Measurements from ENCODE around the gene WRAP73.

The WRAP73 gene

DNA sequence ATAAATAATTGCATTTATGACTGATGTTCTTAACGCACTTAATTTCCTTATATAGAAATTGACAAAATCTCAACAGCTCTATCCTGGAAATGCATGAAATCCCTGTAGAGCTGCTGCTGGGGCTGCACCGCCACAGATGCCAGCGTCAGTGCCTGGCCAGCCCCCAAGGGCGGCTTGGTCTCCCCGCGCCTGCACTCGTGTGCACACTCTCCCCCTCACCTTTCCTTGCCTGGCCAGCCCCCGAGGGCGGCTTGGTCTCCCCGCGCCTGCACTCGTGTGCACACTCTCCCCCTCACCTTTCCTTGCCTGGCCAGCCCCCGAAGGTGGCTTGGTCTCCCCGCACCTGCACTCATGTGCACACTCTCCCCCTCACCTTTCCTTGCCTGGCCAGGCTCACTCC lies 13.8 kb downstream of the WRAP73 start:
- no peak overlapping the region for H3K4me2 ChIP-seq (ENCODE audit: low read length, poor library complexity, severe bottlenecking)

DNA sequence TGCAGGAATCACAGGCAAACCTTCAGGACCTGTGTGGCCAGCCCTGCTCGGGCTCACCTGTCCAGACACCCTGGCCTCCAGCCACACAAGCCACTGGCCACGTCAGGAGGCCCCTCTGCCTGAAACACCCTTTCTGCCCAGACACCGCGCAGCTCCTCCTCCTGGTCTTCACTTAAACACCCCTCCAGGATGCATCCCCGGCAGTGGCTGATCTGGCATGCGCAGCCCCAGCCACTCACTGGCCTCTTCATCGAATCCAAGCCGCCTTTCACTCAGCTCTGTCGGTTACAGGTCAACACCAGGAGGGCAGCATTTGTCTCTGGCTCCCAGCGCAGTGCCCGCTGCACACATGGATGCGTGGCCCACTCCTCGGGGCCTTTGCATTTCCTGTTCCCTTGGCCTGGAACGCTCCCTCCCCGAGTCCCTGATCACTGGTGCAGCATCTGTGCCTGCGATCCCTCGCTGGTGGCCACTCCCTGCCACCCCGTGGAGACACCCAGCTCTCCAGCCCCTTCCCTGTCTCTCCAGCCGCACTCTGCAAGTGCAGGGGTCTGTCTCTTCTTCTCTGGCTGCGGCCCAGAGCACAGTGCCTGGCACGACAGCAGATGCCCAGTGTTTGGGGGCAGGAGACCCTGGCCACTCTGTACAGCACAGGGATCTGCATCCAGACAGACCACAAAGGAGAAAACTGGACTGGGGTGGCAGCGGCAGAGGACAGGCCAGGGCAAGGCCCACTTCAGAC lies 15.7 kb downstream of the WRAP73 start:
- 96% methylated on average over 22 of the region's 22 CpGs for WGBS
- no peak overlapping the region for H2BK12ac ChIP-seq (ENCODE audit: low read length in 2 of 2)

More for the DNA sequence above, 13.8 kb downstream of the WRAP73 start:
- Histone ChIP-seq H3K4me3 (ENCODE audit: insufficient read depth in 1 of 2, low read depth in 1 of 2, low read length in 2 of 2) (no peak overlapping the region), H3K27ac (ENCODE audit: low read length, poor library complexity, severe bottlenecking) (no peak overlapping the region), H3K79me1 (replicated peaks; ENCODE audit: low read length, poor library complexity, severe bottlenecking) (peaks cover 4% of the 10 kb centered on the region), H3K9me3 (ENCODE audit: control insufficient read depth, low read length) (no peaks in the 10 kb centered on the region), H2AK5ac (ENCODE audit: low read length, severe bottlenecking) (no peak overlapping the region), H2BK5ac (ENCODE audit: low read depth, low read length, poor library complexity, severe bottlenecking) (no peak overlapping the region), H2BK12ac (ENCODE audit: low read length in 2 of 2) (no peak overlapping the region), H3K18ac (ENCODE audit: low read depth in 1 of 2, low read length in 2 of 2) (no peak overlapping the region), H3K36me3 (ENCODE audit: control insufficient read depth in 1 of 2, insufficient read depth in 2 of 2, low read depth in 1 of 2, low read length in 2 of 2) (peaks cover 79 to 92% of the 10 kb centered on the region in 2 experiments), H2BK15ac (ENCODE audit: low read depth, poor library complexity, severe bottlenecking) (no peak overlapping the region), H3K9ac (ENCODE audit: low read length) (no peak overlapping the region), H3K4me1 (ENCODE audit: control insufficient read depth, insufficient read depth, low read depth, low read length) (peaks cover 1% of the 10 kb centered on the region), H2AFZ (ENCODE audit: low read depth, low read length) (no peak overlapping the region), H3K27me3 (ENCODE audit: control insufficient read depth in 1 of 2, insufficient read depth in 1 of 2, low read length in 2 of 2) (no peaks in the 10 kb centered on the region), H3K14ac (ENCODE audit: low read length in 2 of 2) (no peak overlapping the region), H3K23ac (ENCODE audit: low read length in 2 of 2) (no peak overlapping the region), H2BK120ac (ENCODE audit: low read depth, low read length) (no peak overlapping the region), H3K4ac (ENCODE audit: low read depth in 1 of 2, low read length in 2 of 2) (no peak overlapping the region), H4K91ac (ENCODE audit: low read length) (no peak overlapping the region), H4K8ac (ENCODE audit: low read length) (no peak overlapping the region)
- WGBS, result over 99% methylated on average over 14 of the region's 14 CpGs
- DNase-seq, result no peak

GRCh38 chr1:3633344-3634058 lies 16.4 kb downstream of the WRAP73 start:
- Histone ChIP-seq H3K4ac (ENCODE audit: low read depth in 1 of 2, low read length in 2 of 2) (no peak overlapping the region), H3K79me1 (replicated peaks; ENCODE audit: low read length, poor library complexity, severe bottlenecking) (peaks cover 8% of the 10 kb centered on the region), H3K27me3 (ENCODE audit: control insufficient read depth in 1 of 2, insufficient read depth in 1 of 2, low read length in 2 of 2) (no peaks in the 10 kb centered on the region), H4K91ac (ENCODE audit: low read length) (no peak overlapping the region), H3K27ac (ENCODE audit: low read length, poor library complexity, severe bottlenecking) (no peak overlapping the region), H2AFZ (ENCODE audit: low read depth, low read length) (no peak overlapping the region), H2BK5ac (ENCODE audit: low read depth, low read length, poor library complexity, severe bottlenecking) (no peak overlapping the region), H3K4me1 (ENCODE audit: control insufficient read depth, insufficient read depth, low read depth, low read length) (peaks cover 1% of the 10 kb centered on the region), H2BK15ac (ENCODE audit: low read depth, poor library complexity, severe bottlenecking) (no peak overlapping the region), H3K9me3 (ENCODE audit: control insufficient read depth, low read length) (no peaks in the 10 kb centered on the region), H4K8ac (ENCODE audit: low read length) (no peak overlapping the region), H3K23ac (ENCODE audit: low read length in 2 of 2) (no peak overlapping the region), H2AK5ac (ENCODE audit: low read length, severe bottlenecking) (no peak overlapping the region), H3K36me3 (ENCODE audit: control insufficient read depth in 1 of 2, insufficient read depth in 2 of 2, low read depth in 1 of 2, low read length in 2 of 2) (peaks cover 91% of the 10 kb centered on the region in 2 experiments), H3K9ac (ENCODE audit: low read length) (no peak overlapping the region), H3K4me3 (ENCODE audit: insufficient read depth in 1 of 2, low read depth in 1 of 2, low read length in 2 of 2) (no peak overlapping the region), H3K14ac (ENCODE audit: low read length in 2 of 2) (no peak overlapping the region), H2BK120ac (ENCODE audit: low read depth, low read length) (no peak overlapping the region), H2BK12ac (ENCODE audit: low read length in 2 of 2) (no peak overlapping the region), H3K18ac (ENCODE audit: low read depth in 1 of 2, low read length in 2 of 2) (no peak overlapping the region), H3K4me2 (ENCODE audit: low read length, poor library complexity, severe bottlenecking) (no peak overlapping the region)
- 95% methylated on average over 28 of the region's 28 CpGs for WGBS
- no peak for DNase-seq

More for the DNA sequence above, 15.7 kb downstream of the WRAP73 start:
- peaks cover 1% of the 10 kb centered on the region for H3K4me1 ChIP-seq (ENCODE audit: control insufficient read depth, insufficient read depth, low read depth, low read length)
- H4K8ac ChIP-seq (ENCODE audit: low read length), result no peak overlapping the region
- H3K4me2 ChIP-seq (ENCODE audit: low read length, poor library complexity, severe bottlenecking), result no peak overlapping the region
- no peak overlapping the region for H2BK120ac ChIP-seq (ENCODE audit: low read depth, low read length)
- H2AK5ac ChIP-seq (ENCODE audit: low read length, severe bottlenecking), result no peak overlapping the region
- no peak for DNase-seq
- no peak overlapping the region for H2BK5ac ChIP-seq (ENCODE audit: low read depth, low read length, poor library complexity, severe bottlenecking)
- H3K27me3 ChIP-seq (ENCODE audit: control insufficient read depth in 1 of 2, insufficient read depth in 1 of 2, low read length in 2 of 2), result no peaks in the 10 kb centered on the region
- H4K91ac ChIP-seq (ENCODE audit: low read length), result no peak overlapping the region
- no peak overlapping the region for H3K4ac ChIP-seq (ENCODE audit: low read depth in 1 of 2, low read length in 2 of 2)
- peaks cover 8% of the 10 kb centered on the region for H3K79me1 ChIP-seq (replicated peaks; ENCODE audit: low read length, poor library complexity, severe bottlenecking)
- no peak overlapping the region for H3K18ac ChIP-seq (ENCODE audit: low read depth in 1 of 2, low read length in 2 of 2)
- H2BK15ac ChIP-seq (ENCODE audit: low read depth, poor library complexity, severe bottlenecking), result no peak overlapping the region
- H3K36me3 ChIP-seq (ENCODE audit: control insufficient read depth in 1 of 2, insufficient read depth in 2 of 2, low read depth in 1 of 2, low read length in 2 of 2), result peaks cover 91% of the 10 kb centered on the region in 2 experiments
- no peak overlapping the region for H3K14ac ChIP-seq (ENCODE audit: low read length in 2 of 2)
- H3K9ac ChIP-seq (ENCODE audit: low read length), result no peak overlapping the region
- no peak overlapping the region for H2AFZ ChIP-seq (ENCODE audit: low read depth, low read length)
- H3K27ac ChIP-seq (ENCODE audit: low read length, poor library complexity, severe bottlenecking), result no peak overlapping the region
- no peaks in the 10 kb centered on the region for H3K9me3 ChIP-seq (ENCODE audit: control insufficient read depth, low read length)
- no peak overlapping the region for H3K4me3 ChIP-seq (ENCODE audit: insufficient read depth in 1 of 2, low read depth in 1 of 2, low read length in 2 of 2)
- H3K23ac ChIP-seq (ENCODE audit: low read length in 2 of 2), result no peak overlapping the region

DNA sequence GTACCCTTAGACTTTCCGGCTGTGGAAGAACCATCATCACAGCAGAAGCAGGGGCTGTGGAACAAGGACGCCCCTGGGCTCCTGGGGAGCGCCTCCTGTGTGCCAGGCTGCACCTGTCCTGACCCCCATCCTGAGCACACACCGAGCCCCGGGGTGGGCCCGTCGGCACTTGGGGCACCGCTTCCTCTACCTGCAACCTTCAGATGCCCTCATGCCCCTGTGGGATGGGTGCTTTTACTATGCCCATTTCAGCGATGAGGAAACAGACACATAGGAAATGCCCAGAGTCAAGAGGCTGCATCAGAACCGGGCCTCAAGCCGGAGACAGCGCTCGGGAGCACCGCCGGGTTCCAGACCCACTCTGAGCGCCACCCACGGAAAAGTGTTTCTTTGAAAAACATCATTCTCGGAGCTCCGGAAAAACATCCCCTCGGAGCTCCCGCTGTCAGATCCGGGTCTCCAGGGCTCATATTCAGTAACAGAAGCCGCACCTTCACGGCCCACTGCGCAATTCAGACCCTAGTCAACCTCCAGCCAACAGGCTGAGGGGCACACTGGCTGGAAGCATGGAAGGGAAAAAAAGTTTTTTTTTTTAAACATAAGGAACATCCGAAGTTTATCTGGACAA lies 17.1 kb downstream of the WRAP73 start:
- no peak overlapping the region for H3K18ac ChIP-seq (ENCODE audit: low read depth in 1 of 2, low read length in 2 of 2)

More for the DNA sequence above, 17.1 kb downstream of the WRAP73 start:
- H3K9me3 ChIP-seq (ENCODE audit: control insufficient read depth, low read length), result no peaks in the 10 kb centered on the region
- H3K4me2 ChIP-seq (ENCODE audit: low read length, poor library complexity, severe bottlenecking), result no peak overlapping the region
- H4K8ac ChIP-seq (ENCODE audit: low read length), result no peak overlapping the region
- H2BK5ac ChIP-seq (ENCODE audit: low read depth, low read length, poor library complexity, severe bottlenecking), result no peak overlapping the region
- no peak overlapping the region for H2BK12ac ChIP-seq (ENCODE audit: low read length in 2 of 2)
- peaks cover 91 to 93% of the 10 kb centered on the region in 2 experiments for H3K36me3 ChIP-seq (ENCODE audit: control insufficient read depth in 1 of 2, insufficient read depth in 2 of 2, low read depth in 1 of 2, low read length in 2 of 2)
- no peak overlapping the region for H2BK120ac ChIP-seq (ENCODE audit: low read depth, low read length)
- DNase-seq, result no peak
- 95% methylated on average over 26 of the region's 26 CpGs for WGBS
- H3K9ac ChIP-seq (ENCODE audit: low read length), result no peak overlapping the region
- H3K79me1 ChIP-seq (replicated peaks; ENCODE audit: low read length, poor library complexity, severe bottlenecking), result peaks cover 13% of the 10 kb centered on the region
- no peak overlapping the region for H3K14ac ChIP-seq (ENCODE audit: low read length in 2 of 2)
- H2AK5ac ChIP-seq (ENCODE audit: low read length, severe bottlenecking), result no peak overlapping the region
- no peak overlapping the region for H2BK15ac ChIP-seq (ENCODE audit: low read depth, poor library complexity, severe bottlenecking)
- no peak overlapping the region for H3K23ac ChIP-seq (ENCODE audit: low read length in 2 of 2)
- no peak overlapping the region for H3K4ac ChIP-seq (ENCODE audit: low read depth in 1 of 2, low read length in 2 of 2)
- no peak overlapping the region for H3K4me3 ChIP-seq (ENCODE audit: insufficient read depth in 1 of 2, low read depth in 1 of 2, low read length in 2 of 2)
- no peak overlapping the region for H4K91ac ChIP-seq (ENCODE audit: low read length)
- no peak overlapping the region for H3K27ac ChIP-seq (ENCODE audit: low read length, poor library complexity, severe bottlenecking)
- H3K4me1 ChIP-seq (ENCODE audit: control insufficient read depth, insufficient read depth, low read depth, low read length), result peaks cover 1% of the 10 kb centered on the region
- no peak overlapping the region for H2AFZ ChIP-seq (ENCODE audit: low read depth, low read length)
- no peaks in the 10 kb centered on the region for H3K27me3 ChIP-seq (ENCODE audit: control insufficient read depth in 1 of 2, insufficient read depth in 1 of 2, low read length in 2 of 2)

All from mesenchymal stem cell (in vitro differentiated cells and primary cell).